ENCODE data around the gene SMOC2.

- TF ChIP-seq CTCF (IDR thresholded peaks at IDR 0.05; ENCODE audit: poor library complexity): no peak
- no peak for TF ChIP-seq EZH2 (IDR thresholded peaks at IDR 0.05; ENCODE audit: borderline replicate concordance)
Measured at GRCh38 chr6:168560126-168560525, 119.1 kb downstream of the SMOC2 start.
